HG02970 (cell line): Measurements from ENCODE around the gene FRMPD1.

ENCODE experiments used
- ATAC-seq: cut with Tn5 transposase; IDR thresholded peaks from one replicate; pipeline ENCODE4 v1.9.1; 2021; ENCODE audit warnings: mild to moderate bottlenecking, moderate library complexity, moderate number of reproducible peaks; ENCODE audit not compliant: unreplicated experiment, low FRiP score

FRMPD1 gene

GRCh38 chr9:37625758-37626147, 25.0 kb upstream of the FRMPD1 start:
- ATAC-seq: no peak

- no peak for ATAC-seq
These were observed 24.0 kb upstream of the FRMPD1 start for GRCh38 chr9:37626708-37627292.

DNA sequence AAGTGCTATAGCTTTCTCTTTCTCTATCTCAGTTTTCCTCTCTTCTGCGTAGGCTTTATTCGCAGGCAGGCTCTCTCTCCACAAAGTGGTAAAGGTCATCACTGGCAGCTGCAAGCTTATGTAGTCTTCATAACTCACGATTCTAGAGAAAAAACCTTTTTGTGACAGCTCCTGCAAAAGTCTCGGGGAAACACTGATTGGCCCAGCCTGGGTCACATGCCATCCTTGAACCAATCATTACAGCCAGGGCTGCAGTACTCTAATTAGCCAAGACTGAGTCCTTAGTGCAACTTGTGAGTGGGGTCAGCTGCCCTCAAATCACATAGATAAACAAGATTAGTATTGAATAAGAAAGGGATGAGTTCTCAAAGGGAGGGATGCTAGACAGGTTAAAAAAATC, 18.3 kb upstream of the FRMPD1 start:
- ATAC-seq: no peak

DNA sequence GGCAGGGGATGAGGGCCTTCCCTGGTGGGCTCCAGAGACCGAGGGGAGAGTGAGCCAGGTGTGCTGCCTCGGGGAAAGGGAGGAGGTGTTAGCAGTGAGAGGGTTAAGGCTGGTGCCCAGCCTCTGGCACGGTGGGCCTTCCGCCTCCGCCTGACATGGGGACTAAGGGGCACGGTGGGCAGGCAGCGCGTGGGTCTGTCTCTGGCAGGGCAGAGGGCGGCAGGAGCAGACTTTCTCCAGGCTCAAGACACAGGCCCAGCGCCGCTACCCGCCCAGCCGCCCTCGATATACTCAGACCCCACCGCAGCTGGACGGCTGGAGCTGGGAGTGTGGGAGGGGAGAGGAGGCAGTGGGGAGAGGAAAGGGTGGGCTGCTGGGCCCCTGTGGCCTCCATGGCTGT, 14.9 kb upstream of the FRMPD1 start:
- ATAC-seq: no peak

DNA sequence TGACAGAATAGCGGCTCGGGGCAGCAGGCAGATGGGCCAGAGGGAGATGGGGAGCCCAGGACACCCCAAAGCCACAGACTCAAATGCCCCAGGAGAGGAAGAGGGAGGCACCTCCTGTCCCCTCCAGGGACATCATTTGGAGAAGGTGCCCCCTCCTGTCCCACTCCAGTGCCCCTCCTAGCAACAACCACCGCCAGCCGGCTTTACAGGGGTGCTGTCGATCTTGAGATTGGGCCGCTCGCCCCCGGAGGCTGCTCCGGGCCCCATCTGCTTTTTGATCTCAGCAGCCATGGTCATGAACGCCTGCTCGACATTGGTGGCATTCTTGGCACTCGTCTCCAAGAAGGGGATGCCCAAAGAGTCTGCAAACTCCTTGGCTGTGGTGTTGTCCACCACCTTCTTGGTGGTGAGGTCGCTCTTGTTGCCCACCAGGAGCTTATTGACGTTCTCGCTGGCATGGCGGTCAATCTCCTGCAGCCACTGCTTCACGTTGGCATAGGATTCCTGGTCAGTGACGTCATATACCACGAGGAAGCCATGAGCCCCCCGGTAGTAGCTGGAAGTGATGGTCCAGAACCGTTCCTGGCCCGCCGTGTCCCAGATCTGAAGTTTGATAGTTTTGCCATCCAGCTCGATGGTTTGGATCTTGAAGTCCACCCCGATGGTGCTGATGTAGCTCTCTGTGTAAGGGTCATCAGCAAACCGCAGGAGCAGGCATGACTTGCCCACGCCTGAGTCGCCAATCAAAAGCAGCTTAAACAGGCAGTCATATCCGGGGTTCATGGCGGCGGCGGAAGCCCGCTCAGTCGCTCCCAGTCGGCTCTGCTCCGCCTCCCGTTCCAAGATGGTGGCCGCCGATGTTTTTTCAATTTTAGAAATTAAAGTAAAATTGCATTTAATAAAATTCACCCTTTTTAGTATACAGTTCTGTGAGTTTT, 14.0 kb upstream of the FRMPD1 start:
- no peak for ATAC-seq

DNA sequence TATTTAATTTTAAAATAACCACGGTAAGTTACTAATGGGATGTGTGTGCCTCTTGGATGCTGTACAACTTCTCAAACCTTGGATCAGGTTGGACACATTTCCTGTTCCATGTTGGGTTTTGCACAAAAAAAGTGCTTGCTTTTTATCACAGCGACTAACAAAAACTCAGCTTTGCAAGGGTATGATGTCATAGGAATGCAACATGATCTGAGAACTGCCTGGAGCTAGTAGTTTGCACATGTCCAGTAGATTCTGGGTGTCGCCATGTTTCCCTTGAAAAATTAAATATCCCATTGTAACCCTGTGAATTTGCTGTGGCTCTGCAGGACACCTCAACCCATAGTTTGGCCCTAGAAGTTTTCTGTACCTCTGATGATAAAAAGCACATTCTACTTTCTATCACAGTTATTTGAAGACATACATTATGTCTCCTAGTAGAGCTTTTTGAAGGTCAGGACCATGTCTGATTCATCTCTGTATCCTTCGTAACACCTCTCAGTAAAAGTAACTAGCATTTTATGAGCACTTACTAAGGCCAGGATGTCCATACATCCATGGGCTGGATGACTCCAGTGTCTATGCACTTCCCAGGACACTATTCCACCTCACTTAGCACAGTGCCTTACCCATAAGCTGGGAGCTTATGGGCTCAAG, 11.5 kb upstream of the FRMPD1 start:
- no peak for ATAC-seq

DNA sequence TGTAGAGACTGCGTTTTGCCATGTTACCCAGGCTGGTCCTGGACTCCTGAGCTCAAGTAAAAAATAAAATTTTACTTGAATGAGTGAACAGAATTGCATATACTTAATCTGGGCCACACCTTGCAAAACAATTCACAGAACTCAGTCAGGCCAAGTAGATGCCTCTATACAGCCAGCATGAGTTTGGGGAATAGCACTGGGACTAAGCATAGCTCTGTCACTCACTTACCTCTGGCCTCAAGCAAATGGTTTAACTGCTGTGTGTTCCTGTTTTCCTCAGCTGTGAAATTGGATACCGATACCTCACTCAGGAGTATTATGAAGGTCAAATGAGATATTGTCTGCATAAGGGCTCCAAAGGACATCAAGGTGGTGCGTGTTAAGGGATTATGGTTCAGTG, 10.9 kb upstream of the FRMPD1 start:
- ATAC-seq: no peak

- no peak for ATAC-seq
These were observed 10.5 kb upstream of the FRMPD1 start for GRCh38 chr9:37640246-37640645.

- no peak for ATAC-seq
These were observed 9.4 kb upstream of the FRMPD1 start for GRCh38 chr9:37641331-37641730.

- ATAC-seq: no peak
These were observed 7.5 kb upstream of the FRMPD1 start for GRCh38 chr9:37643214-37643613.

GRCh38 chr9:37645903-37646506, 4.7 kb upstream of the FRMPD1 start:
- ATAC-seq: no peak

GRCh38 chr9:37650299-37650872, 368 bp upstream of the FRMPD1 start:
- ATAC-seq: no peak

DNA sequence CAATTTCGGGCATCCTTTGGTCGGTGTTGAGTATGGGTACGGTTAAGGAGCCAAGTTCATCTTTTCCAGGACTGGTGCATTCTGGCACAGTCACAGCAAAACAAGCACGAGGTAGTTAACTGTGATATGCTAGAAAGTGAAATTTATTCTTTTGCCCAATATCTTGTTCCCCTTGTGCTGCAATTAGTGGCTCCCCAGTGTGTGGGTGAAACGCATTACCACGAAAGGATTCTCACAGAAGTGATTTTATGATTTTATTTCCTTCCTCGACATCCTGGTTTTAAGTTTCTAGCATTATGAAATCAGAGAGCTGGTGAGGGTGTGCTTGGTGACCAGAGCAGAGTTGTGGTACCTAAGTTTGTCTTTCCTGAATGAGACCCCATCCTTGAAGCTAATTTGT, 1.5 kb downstream of the FRMPD1 start:
- no peak for ATAC-seq

GRCh38 chr9:37653385-37653784, 2.6 kb downstream of the FRMPD1 start:
- ATAC-seq: no peak

GRCh38 chr9:37656936-37657335, 6.2 kb downstream of the FRMPD1 start:
- no peak for ATAC-seq

DNA sequence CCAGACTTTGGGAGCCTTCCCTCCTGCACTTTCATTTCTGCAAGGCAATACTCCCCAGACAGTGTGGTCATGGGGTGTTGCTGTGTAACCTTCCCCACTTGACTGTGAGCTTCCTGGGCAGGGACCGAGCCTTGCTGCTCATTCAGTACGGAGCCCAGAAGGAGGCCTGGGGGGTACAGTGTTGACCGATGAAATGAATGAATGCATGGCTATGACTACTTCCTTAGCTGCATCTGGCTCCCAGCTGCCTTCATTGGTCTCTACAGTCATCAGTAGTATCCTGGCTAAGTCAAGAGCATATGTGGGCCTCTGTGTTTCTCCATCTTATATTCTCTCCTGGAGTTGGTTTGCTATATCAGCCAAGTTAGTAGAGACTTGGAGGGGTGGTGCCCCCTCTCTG, 9.9 kb downstream of the FRMPD1 start:
- no peak for ATAC-seq

- no peak for ATAC-seq
These were observed 13.2 kb downstream of the FRMPD1 start for GRCh38 chr9:37663926-37664325.

- ATAC-seq: no peak
These were observed 17.0 kb downstream of the FRMPD1 start for GRCh38 chr9:37667706-37668105.

- no peak for ATAC-seq
These were observed 17.4 kb downstream of the FRMPD1 start for GRCh38 chr9:37668116-37668601.

DNA sequence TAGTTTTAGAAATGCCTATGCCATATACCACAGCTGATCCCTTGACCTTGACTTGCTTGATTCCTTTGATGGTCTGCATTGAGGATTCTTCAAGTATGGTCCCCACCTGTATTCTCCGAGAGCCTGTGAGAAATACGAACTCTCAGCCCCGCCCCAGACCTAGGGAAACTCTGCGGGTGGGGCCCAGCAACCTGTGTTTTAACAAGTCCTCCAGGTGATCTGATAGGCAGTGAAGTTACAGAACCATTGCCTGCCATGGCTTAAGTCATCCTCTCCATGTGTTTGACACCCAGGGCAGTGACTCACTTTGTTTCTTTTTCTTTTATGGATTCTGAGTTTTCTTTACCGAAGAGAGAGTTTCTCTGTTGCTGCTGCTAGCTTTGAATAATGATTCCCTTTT, 18.5 kb downstream of the FRMPD1 start:
- no peak for ATAC-seq

- ATAC-seq: no peak
These were observed 24.9 kb downstream of the FRMPD1 start for GRCh38 chr9:37675661-37676060.
